ENCODE data around the gene MEIS2.

The MEIS2 gene

GRCh38 chr15:37100109-37100965, at the start of gene MEIS2:
Gene MEIS2 (minus strand): TSS chr15:37100549. CDS start chr15:37099466, 1,083 bp downstream.
- no peaks in the 10 kb centered on the region for H3K9me3 ChIP-seq (ENCODE audit: insufficient read depth, low read depth, low read length)
- H3K9ac ChIP-seq (ENCODE audit: low read depth, low read length) = peak within 1 kb of the TSS; percentile 37
- H3K4me1 ChIP-seq (ENCODE audit: insufficient read depth, low read length) = peaks cover 25% of the 10 kb centered on the region; the same call in 1 of the 2 replicates
- peak within 1 kb of the TSS; percentile 84 for H3K4me3 ChIP-seq (ENCODE audit: low read length)
- H3K27me3 ChIP-seq (ENCODE audit: insufficient read depth, low read length) = peaks cover 92% of the 10 kb centered on the region
- no peak within 1 kb of the TSS for H3K27ac ChIP-seq (ENCODE audit: low read length)
- H3K36me3 ChIP-seq (ENCODE audit: insufficient read depth, low read depth, low read length) = no peaks in the 10 kb centered on the region

- H3K4me1 ChIP-seq (ENCODE audit: insufficient read depth, low read length) = peaks cover 15% of the 10 kb centered on the region
- H3K27ac ChIP-seq (ENCODE audit: low read length) = no peak overlapping the region
- no peak overlapping the region for H3K9ac ChIP-seq (ENCODE audit: low read depth, low read length)
- H3K4me3 ChIP-seq (ENCODE audit: low read length) = no peak overlapping the region
- no peaks in the 10 kb centered on the region for H3K9me3 ChIP-seq (ENCODE audit: insufficient read depth, low read depth, low read length)
- H3K36me3 ChIP-seq (ENCODE audit: insufficient read depth, low read depth, low read length) = no peaks in the 10 kb centered on the region
- H3K27me3 ChIP-seq (ENCODE audit: insufficient read depth, low read length) = no peaks in the 10 kb centered on the region
Observed at GRCh38 chr15:37149146-37149545, 48.8 kb upstream of the MEIS2 start.

- Histone ChIP-seq H3K36me3 (ENCODE audit: insufficient read depth, low read depth, low read length) (no peaks in the 10 kb centered on the region), H3K4me1 (ENCODE audit: insufficient read depth, low read length) (peaks cover 15% of the 10 kb centered on the region), H3K27me3 (ENCODE audit: insufficient read depth, low read length) (no peaks in the 10 kb centered on the region), H3K9ac (ENCODE audit: low read depth, low read length) (no peak overlapping the region), H3K9me3 (ENCODE audit: insufficient read depth, low read depth, low read length) (no peaks in the 10 kb centered on the region), H3K27ac (ENCODE audit: low read length) (no peak overlapping the region), H3K4me3 (ENCODE audit: low read length) (no peak overlapping the region)
Observed at GRCh38 chr15:37148714-37149113, 48.4 kb upstream of the MEIS2 start.

- Histone ChIP-seq H3K9ac (ENCODE audit: low read depth, low read length) (no peak overlapping the region), H3K36me3 (ENCODE audit: insufficient read depth, low read depth, low read length) (no peaks in the 10 kb centered on the region), H3K27me3 (ENCODE audit: insufficient read depth, low read length) (no peaks in the 10 kb centered on the region), H3K9me3 (ENCODE audit: insufficient read depth, low read depth, low read length) (no peaks in the 10 kb centered on the region), H3K4me1 (ENCODE audit: insufficient read depth, low read length) (no peaks in the 10 kb centered on the region; the same call in none of the 2 replicates), H3K4me3 (ENCODE audit: low read length) (no peak overlapping the region), H3K27ac (ENCODE audit: low read length) (no peak overlapping the region)
Observed at GRCh38 chr15:37143351-37143750, 43.0 kb upstream of the MEIS2 start.

- Histone ChIP-seq H3K9me3 (ENCODE audit: insufficient read depth, low read depth, low read length) (no peaks in the 10 kb centered on the region), H3K4me3 (ENCODE audit: low read length) (no peak overlapping the region), H3K27me3 (ENCODE audit: insufficient read depth, low read length) (no peaks in the 10 kb centered on the region), H3K36me3 (ENCODE audit: insufficient read depth, low read depth, low read length) (no peaks in the 10 kb centered on the region), H3K4me1 (ENCODE audit: insufficient read depth, low read length) (no peaks in the 10 kb centered on the region; the same call in 1 of the 2 replicates), H3K27ac (ENCODE audit: low read length) (no peak overlapping the region), H3K9ac (ENCODE audit: low read depth, low read length) (no peak overlapping the region)
Observed at GRCh38 chr15:37142371-37142770, 42.0 kb upstream of the MEIS2 start.

GRCh38 chr15:37140531-37141058, 40.2 kb upstream of the MEIS2 start:
- Histone ChIP-seq H3K27me3 (ENCODE audit: insufficient read depth, low read length) (no peaks in the 10 kb centered on the region), H3K9me3 (ENCODE audit: insufficient read depth, low read depth, low read length) (no peaks in the 10 kb centered on the region), H3K27ac (ENCODE audit: low read length) (no peak overlapping the region), H3K9ac (ENCODE audit: low read depth, low read length) (no peak overlapping the region), H3K4me1 (ENCODE audit: insufficient read depth, low read length) (no peaks in the 10 kb centered on the region), H3K36me3 (ENCODE audit: insufficient read depth, low read depth, low read length) (no peaks in the 10 kb centered on the region), H3K4me3 (ENCODE audit: low read length) (no peak overlapping the region)

GRCh38 chr15:37138591-37139215, 38.4 kb upstream of the MEIS2 start:
- Histone ChIP-seq H3K4me3 (ENCODE audit: low read length) (no peak overlapping the region), H3K9ac (ENCODE audit: low read depth, low read length) (no peak overlapping the region), H3K27me3 (ENCODE audit: insufficient read depth, low read length) (no peaks in the 10 kb centered on the region), H3K27ac (ENCODE audit: low read length) (no peak overlapping the region), H3K9me3 (ENCODE audit: insufficient read depth, low read depth, low read length) (no peaks in the 10 kb centered on the region), H3K4me1 (ENCODE audit: insufficient read depth, low read length) (no peaks in the 10 kb centered on the region), H3K36me3 (ENCODE audit: insufficient read depth, low read depth, low read length) (no peaks in the 10 kb centered on the region)

- Histone ChIP-seq H3K36me3 (ENCODE audit: insufficient read depth, low read depth, low read length) (no peaks in the 10 kb centered on the region), H3K9ac (ENCODE audit: low read depth, low read length) (no peak overlapping the region), H3K4me1 (ENCODE audit: insufficient read depth, low read length) (no peaks in the 10 kb centered on the region; the same call in 1 of the 2 replicates), H3K4me3 (ENCODE audit: low read length) (no peak overlapping the region), H3K27ac (ENCODE audit: low read length) (no peak overlapping the region), H3K9me3 (ENCODE audit: insufficient read depth, low read depth, low read length) (no peaks in the 10 kb centered on the region), H3K27me3 (ENCODE audit: insufficient read depth, low read length) (no peaks in the 10 kb centered on the region)
Observed at GRCh38 chr15:37137221-37137620, 36.9 kb upstream of the MEIS2 start.

- H3K36me3 ChIP-seq (ENCODE audit: insufficient read depth, low read depth, low read length) = no peaks in the 10 kb centered on the region
- H3K27me3 ChIP-seq (ENCODE audit: insufficient read depth, low read length) = no peaks in the 10 kb centered on the region
- no peak overlapping the region for H3K27ac ChIP-seq (ENCODE audit: low read length)
- H3K4me1 ChIP-seq (ENCODE audit: insufficient read depth, low read length) = no peaks in the 10 kb centered on the region; the same call in 1 of the 2 replicates
- no peak overlapping the region for H3K4me3 ChIP-seq (ENCODE audit: low read length)
- no peaks in the 10 kb centered on the region for H3K9me3 ChIP-seq (ENCODE audit: insufficient read depth, low read depth, low read length)
- no peak overlapping the region for H3K9ac ChIP-seq (ENCODE audit: low read depth, low read length)
Observed at GRCh38 chr15:37136666-37137065, 36.3 kb upstream of the MEIS2 start.

GRCh38 chr15:37135225-37135624, 34.9 kb upstream of the MEIS2 start:
- Histone ChIP-seq H3K9me3 (ENCODE audit: insufficient read depth, low read depth, low read length) (no peaks in the 10 kb centered on the region), H3K9ac (ENCODE audit: low read depth, low read length) (no peak overlapping the region)

GRCh38 chr15:37134699-37135131, 34.4 kb upstream of the MEIS2 start:
- no peak overlapping the region for H3K27ac ChIP-seq (ENCODE audit: low read length)
- no peaks in the 10 kb centered on the region for H3K27me3 ChIP-seq (ENCODE audit: insufficient read depth, low read length)
- H3K9me3 ChIP-seq (ENCODE audit: insufficient read depth, low read depth, low read length) = no peaks in the 10 kb centered on the region
- H3K4me3 ChIP-seq (ENCODE audit: low read length) = no peak overlapping the region
- no peaks in the 10 kb centered on the region; the same call in 1 of the 2 replicates for H3K4me1 ChIP-seq (ENCODE audit: insufficient read depth, low read length)
- no peaks in the 10 kb centered on the region for H3K36me3 ChIP-seq (ENCODE audit: insufficient read depth, low read depth, low read length)
- no peak overlapping the region for H3K9ac ChIP-seq (ENCODE audit: low read depth, low read length)

More at GRCh38 chr15:37135225-37135624, 34.9 kb upstream of the MEIS2 start:
- Histone ChIP-seq H3K27me3 (ENCODE audit: insufficient read depth, low read length) (no peaks in the 10 kb centered on the region), H3K36me3 (ENCODE audit: insufficient read depth, low read depth, low read length) (no peaks in the 10 kb centered on the region), H3K4me1 (ENCODE audit: insufficient read depth, low read length) (no peaks in the 10 kb centered on the region; the same call in 1 of the 2 replicates), H3K4me3 (ENCODE audit: low read length) (no peak overlapping the region), H3K27ac (ENCODE audit: low read length) (no peak overlapping the region)
